ENCODE data around the gene PRCP. TPM values are rescaled to one million over a fixed set of nuclear protein-coding genes. Genes with fewer than 3 reads are reported as not detected.

PRCP gene
- total RNA-seq, 4 donors from 2014 or later = 7.1 to 17.8 (median 9.5) TPM

DNA sequence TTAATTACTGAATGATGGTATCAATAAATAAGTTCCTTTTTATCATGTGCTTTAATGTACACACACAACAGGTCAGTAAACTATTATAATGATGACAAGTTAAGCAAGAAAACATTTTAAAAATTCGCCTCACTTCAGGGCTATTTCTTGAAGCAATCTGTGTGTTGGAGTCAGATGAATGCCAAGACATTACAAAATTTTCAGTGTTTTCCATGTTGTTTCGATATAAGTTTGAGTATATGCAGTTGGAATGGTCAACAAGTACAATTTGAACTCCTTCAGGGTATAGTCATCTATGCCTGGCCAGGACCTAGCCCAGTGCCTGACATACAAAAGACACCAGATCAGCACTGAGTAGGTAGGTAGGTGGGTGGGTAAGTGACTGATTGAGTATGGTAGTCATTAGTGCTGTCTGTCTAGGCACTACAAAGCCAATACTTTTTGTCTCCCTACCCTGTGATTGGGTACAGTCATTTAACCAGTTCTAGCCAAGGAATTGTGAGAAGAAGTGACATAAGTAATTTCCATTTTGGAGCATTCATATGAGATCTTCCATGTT lies 7.5 kb downstream of the PRCP start:
- intact Hi-C loops (cut with DNase I; ENCODE audit: low total_unique reads) (no loop called here), in situ Hi-C loops (cut with MboI; ENCODE audit: low sequenced_read_pairs in 4 of 4) (no loop called here)
- Histone ChIP-seq H3K27me3 (no peaks in the 10 kb centered on the region), H3K36me3 (no peaks in the 10 kb centered on the region), H3K4me3 (no peak overlapping the region), H3K4me1 (peaks cover 8 to 22% of the 10 kb centered on the region in 2 donors), H3K27ac (no peak overlapping the region), H3K9me3 (no peaks in the 10 kb centered on the region)
- TF ChIP-seq POLR2A (IDR thresholded peaks at IDR 0.05) = no peak
- TF ChIP-seq, protein P1, sequence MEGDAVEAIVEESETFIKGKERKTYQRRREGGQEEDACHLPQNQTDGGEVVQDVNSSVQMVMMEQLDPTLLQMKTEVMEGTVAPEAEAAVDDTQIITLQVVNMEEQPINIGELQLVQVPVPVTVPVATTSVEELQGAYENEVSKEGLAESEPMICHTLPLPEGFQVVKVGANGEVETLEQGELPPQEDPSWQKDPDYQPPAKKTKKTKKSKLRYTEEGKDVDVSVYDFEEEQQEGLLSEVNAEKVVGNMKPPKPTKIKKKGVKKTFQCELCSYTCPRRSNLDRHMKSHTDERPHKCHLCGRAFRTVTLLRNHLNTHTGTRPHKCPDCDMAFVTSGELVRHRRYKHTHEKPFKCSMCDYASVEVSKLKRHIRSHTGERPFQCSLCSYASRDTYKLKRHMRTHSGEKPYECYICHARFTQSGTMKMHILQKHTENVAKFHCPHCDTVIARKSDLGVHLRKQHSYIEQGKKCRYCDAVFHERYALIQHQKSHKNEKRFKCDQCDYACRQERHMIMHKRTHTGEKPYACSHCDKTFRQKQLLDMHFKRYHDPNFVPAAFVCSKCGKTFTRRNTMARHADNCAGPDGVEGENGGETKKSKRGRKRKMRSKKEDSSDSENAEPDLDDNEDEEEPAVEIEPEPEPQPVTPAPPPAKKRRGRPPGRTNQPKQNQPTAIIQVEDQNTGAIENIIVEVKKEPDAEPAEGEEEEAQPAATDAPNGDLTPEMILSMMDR (IDR thresholded peaks at IDR 0.05 in 4 of 5, conservative IDR thresholded peaks at IDR 0.05 in 1 of 5) = no peak
- ATAC-seq = no peak
- DNase-seq = no peak

DNA sequence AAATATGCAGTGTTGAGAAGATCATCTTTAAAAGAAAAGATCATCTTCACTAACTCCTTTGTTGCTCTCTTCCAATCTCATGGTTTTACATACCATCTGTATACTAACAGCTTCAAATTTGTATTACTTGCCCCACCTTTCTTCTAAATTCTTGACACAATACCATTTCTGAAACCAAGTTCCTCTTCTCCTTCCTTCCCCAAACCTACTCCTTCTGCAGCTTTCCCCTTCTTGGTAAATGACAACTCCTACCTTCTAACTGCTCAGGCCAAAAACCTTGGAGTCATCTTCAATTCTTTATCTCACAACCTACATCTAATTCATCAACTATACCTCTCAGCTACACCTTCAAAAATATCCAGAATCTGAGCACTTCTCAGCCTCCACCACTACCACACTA lies 9.3 kb downstream of the PRCP start:
- H3K27ac ChIP-seq = no peak overlapping the region
- intact Hi-C loops (cut with DNase I; ENCODE audit: low total_unique reads) (no loop called here), in situ Hi-C loops (cut with MboI; ENCODE audit: low sequenced_read_pairs in 4 of 4) (no loop called here)
- TF ChIP-seq POLR2A (IDR thresholded peaks at IDR 0.05) = no peak
- TF ChIP-seq, protein P1 (IDR thresholded peaks at IDR 0.05 in 4 of 5, conservative IDR thresholded peaks at IDR 0.05 in 1 of 5) = no peak
- no peaks in the 10 kb centered on the region for H3K9me3 ChIP-seq
- ATAC-seq (no peak), DNase-seq (no peak)
- H3K4me1 ChIP-seq = peaks cover 0 to 17% of the 10 kb centered on the region in 2 donors
- no peaks in the 10 kb centered on the region for H3K27me3 ChIP-seq
- no peaks in the 10 kb centered on the region for H3K36me3 ChIP-seq
- no peak overlapping the region for H3K4me3 ChIP-seq

DNA sequence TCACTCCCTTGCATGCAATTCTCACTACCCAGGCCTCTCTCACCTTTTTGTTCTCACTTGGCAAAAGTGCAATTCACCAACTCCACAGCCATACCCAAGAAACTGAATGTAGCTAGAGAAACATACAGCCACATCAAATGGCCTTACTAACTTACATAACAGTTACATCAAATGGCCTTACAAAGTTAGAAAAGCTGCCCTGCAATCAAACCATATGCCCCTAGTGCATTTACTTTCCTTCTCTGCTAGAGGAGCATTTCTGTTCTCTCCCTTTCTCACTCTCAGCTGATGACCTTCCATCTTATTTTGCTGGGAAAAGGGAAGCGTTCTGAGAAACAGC lies 10.3 kb downstream of the PRCP start:
- DNase-seq (no peak), ATAC-seq (no peak)
- Histone ChIP-seq H3K27me3 (no peaks in the 10 kb centered on the region), H3K27ac (no peak overlapping the region), H3K4me1 (peaks cover 0 to 26% of the 10 kb centered on the region in 2 donors), H3K9me3 (no peaks in the 10 kb centered on the region), H3K4me3 (peak overlapping the region in 1 of 4 donors; percentile 6), H3K36me3 (no peaks in the 10 kb centered on the region)
- intact Hi-C loops (cut with DNase I; ENCODE audit: low total_unique reads) = no loop called here
- TF ChIP-seq POLR2A (IDR thresholded peaks at IDR 0.05) = no peak
- TF ChIP-seq, protein P1 (IDR thresholded peaks at IDR 0.05 in 4 of 5, conservative IDR thresholded peaks at IDR 0.05 in 1 of 5) = no peak
- in situ Hi-C loops (cut with MboI; ENCODE audit: low sequenced_read_pairs in 4 of 4) = no loop called here

DNA sequence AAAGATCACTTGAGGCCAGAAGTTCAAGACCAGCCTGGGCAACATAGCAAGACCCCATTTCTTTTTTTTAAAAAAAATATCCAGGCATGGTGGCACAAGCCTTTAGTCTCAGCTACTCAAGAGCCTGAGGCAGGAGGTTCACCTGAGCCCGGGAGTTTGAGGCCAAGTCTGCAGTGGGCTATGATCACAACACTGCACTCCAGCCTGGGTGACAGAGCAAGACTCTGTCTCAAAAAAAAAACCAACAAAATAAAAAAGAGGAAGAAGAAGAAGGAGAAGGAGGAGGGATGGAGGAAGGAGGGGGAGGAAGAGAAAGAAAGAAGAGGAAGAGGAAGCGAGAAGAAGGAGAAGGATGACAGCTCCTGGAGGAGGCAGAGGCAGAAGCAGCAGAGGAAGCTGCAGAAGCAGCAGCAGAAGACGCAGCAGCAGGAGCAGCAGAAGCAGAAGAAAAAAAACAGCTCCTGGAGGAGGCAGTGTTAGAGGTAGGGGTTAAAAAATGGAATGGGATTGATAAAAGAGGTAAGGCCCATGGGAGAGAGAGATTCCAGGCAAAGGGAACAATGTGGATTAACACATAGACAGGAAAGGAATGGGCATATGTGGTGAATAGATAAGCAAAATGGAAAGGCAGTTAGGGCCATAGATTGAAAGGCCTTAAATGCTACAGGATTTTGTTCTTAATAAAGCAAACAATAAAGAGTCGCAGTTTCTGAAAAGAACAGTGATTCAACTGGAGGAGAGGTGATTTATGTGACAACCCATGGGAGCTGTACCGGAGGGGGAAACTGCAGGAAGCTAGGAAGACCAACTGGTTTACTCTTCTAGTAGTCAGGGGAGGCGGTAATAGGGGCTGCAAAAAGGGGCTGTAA lies 10.9 kb downstream of the PRCP start:
- DNase-seq = no peak
- ATAC-seq = no peak
- Histone ChIP-seq H3K27me3 (no peaks in the 10 kb centered on the region), H3K4me1 (peaks cover 4 to 30% of the 10 kb centered on the region in 2 donors), H3K27ac (no peak overlapping the region), H3K9me3 (no peaks in the 10 kb centered on the region), H3K36me3 (no peaks in the 10 kb centered on the region), H3K4me3 (peak overlapping the region in 1 of 4 donors; percentile 6)
- intact Hi-C loops (cut with DNase I; ENCODE audit: low total_unique reads) = no loop called here
- in situ Hi-C loops (cut with MboI; ENCODE audit: low sequenced_read_pairs in 4 of 4) = no loop called here
- no peak for TF ChIP-seq POLR2A (IDR thresholded peaks at IDR 0.05)
- TF ChIP-seq, protein P1 (IDR thresholded peaks at IDR 0.05 in 4 of 5, conservative IDR thresholded peaks at IDR 0.05 in 1 of 5) = no peak
